ENCODE results near the gene KCNK4. TPM values are rescaled to one million over a fixed set of nuclear protein-coding genes. Genes with fewer than 3 reads are reported as not detected.

Gene KCNK4
- total RNA-seq, 1 donor from 2014 or later: 0.76 TPM

DNA sequence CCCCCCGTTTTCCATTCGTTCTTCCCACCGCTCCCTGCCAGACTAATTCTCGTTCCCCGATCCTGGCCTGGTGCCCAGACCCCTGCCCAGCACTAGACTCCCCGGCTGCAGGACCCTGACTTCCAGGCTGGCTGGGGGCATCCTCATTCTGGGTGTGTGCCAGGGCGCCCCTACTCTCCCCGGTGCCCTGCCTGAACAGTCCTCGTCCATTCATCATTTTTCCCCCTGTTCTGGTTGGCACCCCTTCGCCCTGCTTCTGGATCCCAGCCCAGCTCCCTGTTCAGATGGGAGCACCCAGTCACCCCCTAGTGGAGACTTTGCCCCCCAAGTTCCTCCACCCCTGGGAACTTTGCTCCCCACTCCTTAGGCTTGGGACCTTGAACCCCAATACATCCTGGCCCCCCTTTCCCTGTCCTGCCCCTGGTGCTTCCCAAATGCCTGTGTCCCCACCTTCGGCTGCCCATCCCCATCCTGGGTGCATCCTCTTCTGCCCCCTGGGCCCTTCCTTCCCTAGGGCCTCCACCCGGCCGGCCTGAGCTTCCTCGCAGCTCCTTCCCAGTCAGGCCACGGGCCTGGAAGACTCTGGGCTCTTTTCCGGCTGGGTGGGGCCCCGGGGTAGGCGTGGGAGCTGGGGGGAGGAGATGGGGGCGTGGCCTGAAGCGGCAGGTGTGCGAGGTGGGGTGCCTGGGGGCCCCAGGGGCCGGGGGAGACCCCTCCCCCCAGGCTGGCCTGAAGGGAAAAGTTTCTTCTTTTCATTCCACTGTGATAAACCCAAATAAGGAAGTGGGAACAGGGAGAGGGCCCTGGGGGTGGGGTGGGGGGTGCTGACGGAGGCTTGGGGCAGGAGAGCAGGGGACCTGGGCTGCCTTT, 38.9 kb upstream of the KCNK4 start:
- intact Hi-C loops (cut with micrococcal nuclease): no loop called here

GRCh38 chr11:64253043-64253442, 38.1 kb upstream of the KCNK4 start:
- intact Hi-C loops (cut with micrococcal nuclease): no loop called here

GRCh38 chr11:64253481-64253880, 37.6 kb upstream of the KCNK4 start:
- intact Hi-C loops (cut with micrococcal nuclease): no loop called here

DNA sequence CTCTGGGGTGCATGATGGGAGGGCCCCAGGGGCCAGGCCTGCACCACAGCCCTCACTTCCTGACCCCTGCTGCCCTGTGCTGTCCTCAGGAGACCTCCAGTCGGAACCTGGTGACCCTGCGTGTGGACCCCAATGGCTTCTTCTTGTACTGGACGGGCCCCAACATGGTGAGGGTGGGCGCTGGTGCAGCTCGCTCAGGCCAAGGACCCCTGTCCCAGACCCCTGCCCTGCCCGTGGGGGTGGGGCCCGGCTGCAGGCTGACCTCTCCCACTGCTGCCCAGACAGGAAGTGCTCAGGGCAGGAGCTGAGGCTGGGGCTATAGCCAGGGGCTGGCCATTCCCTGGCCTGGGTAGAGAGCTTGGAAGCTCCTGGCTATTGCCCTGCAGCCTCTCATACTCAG, 36.8 kb upstream of the KCNK4 start:
- intact Hi-C loops (cut with micrococcal nuclease): no loop called here

GRCh38 chr11:64255135-64256128, 35.7 kb upstream of the KCNK4 start:
- intact Hi-C loops (cut with micrococcal nuclease): no loop called here

DNA sequence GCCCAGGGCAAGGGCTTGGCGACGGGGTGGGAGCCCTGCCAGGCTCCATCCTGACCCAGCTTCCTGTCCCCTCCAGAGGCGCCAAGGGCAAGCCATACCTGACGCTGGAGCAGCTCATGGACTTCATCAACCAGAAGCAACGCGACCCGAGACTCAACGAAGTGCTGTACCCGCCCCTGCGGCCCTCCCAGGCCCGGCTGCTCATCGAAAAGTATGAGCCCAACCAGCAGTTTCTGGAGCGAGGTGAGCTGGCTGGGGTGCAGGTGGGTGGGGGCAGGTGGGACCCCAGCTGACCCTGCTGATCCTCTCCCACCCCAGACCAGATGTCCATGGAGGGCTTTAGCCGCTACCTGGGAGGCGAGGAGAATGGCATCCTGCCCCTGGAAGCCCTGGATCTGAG, 34.8 kb upstream of the KCNK4 start:
- intact Hi-C loops (cut with micrococcal nuclease): no loop called here

DNA sequence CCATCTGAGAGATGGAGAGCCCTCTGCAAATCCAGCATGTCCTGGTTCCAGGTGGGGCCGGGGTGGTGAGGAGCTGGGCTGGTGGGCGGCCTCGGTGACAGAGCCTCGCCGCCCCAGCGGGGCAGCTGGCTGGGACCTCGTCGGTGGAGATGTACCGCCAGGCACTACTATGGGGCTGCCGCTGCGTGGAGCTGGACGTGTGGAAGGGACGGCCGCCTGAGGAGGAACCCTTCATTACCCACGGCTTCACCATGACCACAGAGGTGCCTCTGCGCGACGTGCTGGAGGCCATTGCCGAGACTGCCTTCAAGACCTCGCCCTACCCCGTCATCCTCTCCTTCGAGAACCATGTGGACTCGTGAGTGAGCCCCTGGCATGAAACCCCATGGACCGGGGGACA, 32.7 kb upstream of the KCNK4 start:
- intact Hi-C loops (cut with micrococcal nuclease): no loop called here

DNA sequence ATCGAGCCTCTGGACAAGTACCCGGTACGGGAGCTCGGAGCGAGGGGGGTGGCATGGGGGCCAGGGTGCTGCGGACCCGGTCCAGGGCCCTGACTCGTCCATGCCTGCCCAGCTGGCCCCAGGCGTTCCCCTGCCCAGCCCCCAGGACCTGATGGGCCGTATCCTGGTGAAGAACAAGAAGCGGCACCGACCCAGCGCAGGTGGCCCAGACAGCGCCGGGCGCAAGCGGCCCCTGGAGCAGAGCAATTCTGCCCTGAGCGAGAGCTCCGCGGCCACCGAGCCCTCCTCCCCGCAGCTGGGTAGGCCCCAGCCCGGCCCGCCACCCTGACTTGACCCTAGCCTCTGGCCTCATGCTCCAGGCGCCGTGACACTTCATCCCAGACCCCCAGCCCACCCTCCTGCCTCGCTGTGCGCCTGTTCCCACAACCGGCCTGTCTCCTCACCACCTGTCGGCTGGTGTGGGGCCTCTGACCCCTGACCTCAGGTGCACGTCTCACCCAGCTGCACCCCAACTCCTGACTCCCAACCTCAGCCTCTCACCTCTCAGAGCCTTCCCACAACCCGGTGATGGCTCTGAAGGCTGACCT, 32.1 kb upstream of the KCNK4 start:
- intact Hi-C loops (cut with micrococcal nuclease): no loop called here

DNA sequence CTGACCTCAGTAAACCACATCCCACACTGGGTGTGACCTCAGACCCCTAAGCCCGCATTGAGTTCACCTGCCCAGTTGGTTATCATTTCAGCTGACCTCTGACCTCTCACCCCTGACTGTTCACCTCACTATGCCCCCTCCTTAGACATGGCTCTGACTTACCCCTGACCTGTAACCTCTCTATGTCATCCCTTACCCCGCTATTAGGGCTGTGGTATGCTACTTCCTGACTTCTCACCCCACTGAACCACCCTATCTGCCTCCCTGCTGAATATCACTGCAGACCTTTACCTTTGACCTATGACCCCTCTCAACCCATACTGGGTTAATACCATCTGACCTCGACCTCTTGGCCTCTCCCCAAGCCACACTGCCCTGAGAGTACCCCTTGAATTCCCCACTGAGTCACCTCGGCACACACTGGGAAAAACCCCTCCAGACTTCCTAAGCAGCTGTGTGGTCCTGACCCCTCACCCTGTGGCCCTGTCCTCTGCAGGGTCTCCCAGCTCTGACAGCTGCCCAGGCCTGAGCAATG, 31.5 kb upstream of the KCNK4 start:
- intact Hi-C loops (cut with micrococcal nuclease): no loop called here

- intact Hi-C loops (cut with micrococcal nuclease): no loop called here
Observed at GRCh38 chr11:64260147-64260708, 30.9 kb upstream of the KCNK4 start.

DNA sequence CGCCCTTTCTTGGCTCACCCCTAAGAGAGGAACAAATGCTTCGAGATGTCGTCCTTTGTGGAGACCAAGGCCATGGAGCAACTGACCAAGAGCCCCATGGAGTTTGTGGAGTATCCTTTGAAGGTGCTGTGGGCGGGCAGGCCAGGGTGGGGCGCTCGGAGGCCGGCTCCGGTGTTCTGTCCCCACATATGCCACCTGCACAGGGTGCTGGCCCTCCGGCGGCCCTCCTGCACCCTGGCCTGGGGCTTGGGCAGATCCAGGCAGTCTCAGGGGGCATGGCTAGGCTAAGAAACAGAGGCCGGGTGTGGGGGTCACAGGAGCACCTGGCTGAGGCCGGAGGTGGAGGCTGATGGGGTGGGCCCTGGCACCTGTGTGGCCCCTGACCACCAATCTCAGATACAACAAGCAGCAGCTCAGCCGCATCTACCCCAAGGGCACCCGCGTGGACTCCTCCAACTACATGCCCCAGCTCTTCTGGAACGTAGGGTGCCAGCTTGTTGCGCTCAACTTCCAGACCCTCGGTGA, 29.5 kb upstream of the KCNK4 start:
- intact Hi-C loops (cut with micrococcal nuclease): no loop called here

DNA sequence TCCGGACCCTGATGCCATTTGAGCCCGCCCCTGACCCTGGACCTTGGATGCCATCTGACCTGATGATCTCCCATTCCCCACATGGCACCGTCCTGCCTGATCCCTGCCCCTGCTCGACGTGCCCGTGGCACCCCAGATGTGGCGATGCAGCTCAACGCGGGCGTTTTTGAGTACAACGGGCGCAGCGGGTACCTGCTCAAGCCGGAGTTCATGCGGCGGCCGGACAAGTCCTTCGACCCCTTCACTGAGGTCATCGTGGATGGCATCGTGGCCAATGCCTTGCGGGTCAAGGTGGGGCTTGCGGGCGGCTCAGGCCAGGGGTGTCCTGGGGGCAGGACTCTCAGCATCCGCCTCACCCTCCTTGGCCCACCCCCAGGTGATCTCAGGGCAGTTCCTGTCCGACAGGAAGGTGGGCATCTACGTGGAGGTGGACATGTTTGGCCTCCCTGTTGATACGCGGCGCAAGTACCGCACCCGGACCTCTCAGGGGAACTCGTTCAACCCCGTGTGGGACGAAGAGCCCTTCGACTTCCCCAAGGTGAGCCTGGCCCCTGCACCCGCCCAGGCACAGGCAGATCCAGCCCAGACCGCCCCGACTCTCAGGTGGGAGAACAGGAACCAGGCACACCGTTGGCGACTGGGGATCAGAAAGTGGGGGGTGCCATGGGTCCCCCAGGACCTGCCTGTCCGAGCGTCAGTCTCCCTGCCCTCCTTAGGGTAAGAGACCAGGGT, 28.7 kb upstream of the KCNK4 start:
- intact Hi-C loops (cut with micrococcal nuclease): no loop called here

DNA sequence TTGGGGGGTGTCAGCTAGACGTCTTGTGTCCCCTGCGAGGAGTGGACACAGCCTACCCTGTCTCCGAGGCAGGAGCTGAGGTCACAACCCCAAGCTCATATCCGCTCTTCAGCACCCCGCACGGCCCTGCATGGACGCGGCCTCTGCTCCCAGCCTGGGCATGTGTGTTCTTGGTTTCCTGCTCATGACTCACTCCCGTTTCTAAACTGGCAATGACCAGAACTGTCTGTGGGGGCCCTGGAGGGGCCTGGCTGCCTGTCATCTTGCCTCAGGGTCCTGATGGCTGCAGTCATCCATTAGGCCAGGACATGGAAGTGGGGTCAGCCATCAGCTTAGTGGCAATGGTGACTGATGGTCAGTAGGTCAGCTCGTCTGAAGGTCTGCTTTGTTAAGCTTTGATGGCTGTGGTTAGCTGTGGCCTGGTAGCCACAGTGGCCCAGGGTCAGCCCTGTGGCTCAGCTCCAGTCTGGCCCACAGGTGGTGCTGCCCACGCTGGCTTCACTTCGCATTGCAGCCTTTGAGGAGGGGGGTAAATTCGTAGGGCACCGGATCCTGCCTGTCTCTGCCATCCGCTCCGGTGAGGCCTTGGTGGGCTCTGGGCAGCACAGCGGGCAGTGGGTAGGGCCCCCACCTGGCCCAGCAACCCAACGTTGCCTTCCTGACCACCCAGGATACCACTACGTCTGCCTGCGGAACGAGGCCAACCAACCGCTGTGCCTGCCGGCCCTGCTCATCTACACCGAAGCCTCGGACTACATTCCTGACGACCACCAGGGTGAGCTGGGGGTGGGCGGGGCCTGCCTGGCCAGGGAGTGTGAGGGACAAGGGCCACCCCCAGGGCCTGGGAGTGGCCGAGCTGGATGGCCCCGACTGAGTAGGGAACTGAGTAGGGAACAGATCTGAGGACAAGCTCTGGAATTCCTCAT, 27.8 kb upstream of the KCNK4 start:
- intact Hi-C loops (cut with micrococcal nuclease): no loop called here

DNA sequence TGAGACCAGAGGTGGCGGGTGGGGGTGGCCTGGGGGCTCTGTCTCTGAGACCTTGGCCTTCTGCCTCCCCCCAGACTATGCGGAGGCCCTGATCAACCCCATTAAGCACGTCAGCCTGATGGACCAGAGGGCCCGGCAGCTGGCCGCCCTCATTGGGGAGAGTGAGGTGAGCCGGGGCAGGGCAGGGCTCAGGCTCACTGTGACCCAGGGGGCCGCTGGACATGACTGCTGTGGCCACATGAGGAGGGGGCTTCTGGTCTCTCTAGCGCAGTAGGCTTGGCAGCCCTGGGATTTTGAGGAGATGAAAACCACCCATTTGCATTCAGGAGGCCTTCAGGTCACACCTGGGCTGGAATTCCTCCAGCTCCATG, 27.2 kb upstream of the KCNK4 start:
- intact Hi-C loops (cut with micrococcal nuclease): no loop called here

GRCh38 chr11:64264371-64264852, 26.7 kb upstream of the KCNK4 start:
- intact Hi-C loops (cut with micrococcal nuclease): no loop called here

DNA sequence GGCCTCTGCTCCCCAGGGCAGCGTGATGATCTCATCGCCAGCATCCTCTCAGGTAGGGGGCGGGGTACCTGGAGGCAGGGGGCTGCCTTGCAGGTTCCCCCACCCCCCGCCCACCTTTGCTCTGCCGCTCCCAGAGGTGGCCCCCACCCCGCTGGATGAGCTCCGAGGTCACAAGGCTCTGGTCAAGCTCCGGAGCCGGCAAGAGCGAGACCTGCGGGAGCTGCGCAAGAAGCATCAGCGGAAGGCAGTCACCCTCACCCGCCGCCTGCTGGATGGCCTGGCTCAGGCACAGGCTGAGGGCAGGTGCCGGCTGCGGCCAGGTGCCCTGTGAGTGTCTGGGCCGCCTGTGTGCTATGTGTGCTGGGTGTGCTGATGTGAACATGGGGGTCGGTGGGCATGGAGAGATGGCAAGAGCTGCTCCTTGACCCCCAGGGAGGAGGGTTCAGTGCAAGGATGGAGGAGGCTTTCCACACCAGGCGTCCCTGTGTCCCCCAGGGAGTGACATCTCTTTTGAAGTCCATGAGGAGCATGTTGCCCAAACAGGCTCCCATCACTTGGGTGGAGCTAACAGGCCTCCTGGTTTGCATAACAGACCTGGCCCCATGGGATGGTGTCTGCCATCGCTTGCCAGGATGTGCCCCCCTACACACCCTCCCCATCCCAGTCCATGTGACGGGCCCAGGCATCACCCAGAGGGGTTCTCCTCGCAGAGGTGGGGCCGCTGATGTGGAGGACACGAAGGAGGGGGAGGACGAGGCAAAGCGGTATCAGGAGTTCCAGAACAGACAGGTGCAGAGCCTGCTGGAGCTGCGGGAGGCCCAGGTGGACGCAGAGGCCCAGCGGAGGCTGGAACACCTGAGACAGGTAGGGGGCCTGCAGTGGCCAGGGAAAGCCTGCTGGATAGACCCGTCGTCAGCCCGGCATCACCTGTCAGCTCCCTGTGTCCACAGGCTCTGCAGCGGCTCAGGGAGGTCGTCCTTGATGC, 25.6 kb upstream of the KCNK4 start:
- intact Hi-C loops (cut with micrococcal nuclease): no loop called here

DNA sequence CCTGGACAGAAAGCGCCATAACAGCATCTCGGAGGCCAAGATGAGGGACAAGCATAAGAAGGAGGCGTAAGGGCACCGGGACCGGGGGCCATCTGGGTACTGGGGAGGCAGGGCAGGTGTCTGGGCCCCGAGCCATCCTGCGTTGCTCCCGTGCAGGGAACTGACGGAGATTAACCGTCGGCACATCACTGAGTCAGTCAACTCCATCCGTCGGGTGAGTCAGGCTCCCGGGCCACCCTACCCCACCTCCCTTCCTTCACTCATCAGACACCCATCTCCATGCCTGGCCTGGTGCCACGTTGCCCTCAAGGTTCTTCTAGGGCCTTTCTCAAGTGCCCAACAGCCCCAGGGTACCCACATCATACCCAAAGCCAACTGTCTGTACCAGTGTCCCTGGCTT, 24.8 kb upstream of the KCNK4 start:
- intact Hi-C loops (cut with micrococcal nuclease): no loop called here

Measured in T-helper 1 cell treated with Interleukin-12 subunit alpha and Interleukin-12 subunit beta and Interleukin-4 antibody, amounts not matched to agents 30 ng/mL and 1 ng/mL, for 36 hours (primary cell).